Loucy (cell line): ENCODE measurements around the gene FN3KRP.

Experiments used
- H2AFZ ChIP-seq: fragments of 200-600 bp; sonication (generic); 2 replicates; pipeline ENCODE4 v1.6.0; 2016; ENCODE audit warnings: antibody characterized with exemption, mild to moderate bottlenecking, low read length, moderate library complexity
- H3F3A ChIP-seq: fragments of 200-600 bp; 2 replicates; pipeline ENCODE4 v1.6.0; 2016; ENCODE audit warnings: antibody characterized with exemption, low read depth, mild to moderate bottlenecking
- H3K27me3 ChIP-seq: fragments of 200-600 bp; sonication (generic); 2 replicates; pipeline ENCODE4 v1.6.1; 2014; ENCODE audit warnings: low read length, mild to moderate bottlenecking; ENCODE audit not compliant: insufficient read depth, poor library complexity, severe bottlenecking
- H3K36me3 ChIP-seq: fragments of 200-600 bp; sonication (generic); 2 replicates; pipeline ENCODE4 v1.6.1; 2016; ENCODE audit warnings: low read length; ENCODE audit not compliant: insufficient read depth
- H3K4me1 ChIP-seq: fragments of 200-600 bp; sonication (generic); 2 replicates; pipeline ENCODE4 v1.5.1; 2014; ENCODE audit warnings: low read length, mild to moderate bottlenecking; ENCODE audit not compliant: insufficient read depth, poor library complexity, severe bottlenecking
- H3K4me2 ChIP-seq: fragments of 200-600 bp; sonication (generic); 2 replicates; pipeline ENCODE4 v1.6.0; 2014; ENCODE audit warnings: antibody characterized with exemption, low read length, low read depth, mild to moderate bottlenecking; ENCODE audit not compliant: poor library complexity, severe bottlenecking
- H3K4me3 ChIP-seq: fragments of 200-600 bp; sonication (generic); 2 replicates; pipeline ENCODE4 v1.5.1; 2014; ENCODE audit warnings: low read length, mild to moderate bottlenecking, mixed read lengths; ENCODE audit not compliant: poor library complexity, severe bottlenecking
- H3K79me2 ChIP-seq: fragments of 200-600 bp; sonication (generic); 2 replicates; pipeline ENCODE4 v1.6.1; 2014; ENCODE audit warnings: low read length; ENCODE audit not compliant: insufficient read depth
- H3K9ac ChIP-seq: fragments of 200-600 bp; sonication (generic); 2 replicates; pipeline ENCODE4 v1.6.0; 2014; ENCODE audit warnings: mild to moderate bottlenecking, low read depth, low read length, moderate library complexity; ENCODE audit not compliant: poor library complexity, severe bottlenecking
- H3K9me2 ChIP-seq: fragments of 200-600 bp; sonication (generic); replicated peaks from 2 replicates; pipeline ENCODE4 v1.6.1; 2016; ENCODE audit warnings: low read depth, low read length, mixed read lengths
- H3K9me3 ChIP-seq: fragments of 200-600 bp; sonication (generic); 2 replicates; pipeline ENCODE4 v1.6.1; 2014; ENCODE audit warnings: mild to moderate bottlenecking, antibody characterized with exemption, low read length, low read depth; ENCODE audit not compliant: insufficient read depth
- H4K20me1 ChIP-seq: fragments of 200-600 bp; sonication (generic); 2 replicates; pipeline ENCODE4 v1.6.0; 2014; ENCODE audit warnings: antibody characterized with exemption, low read length, mild to moderate bottlenecking; ENCODE audit not compliant: insufficient read depth, poor library complexity, severe bottlenecking
- CTCF ChIP-seq: fragments of 200-600 bp; sonication (generic); conservative IDR thresholded peaks from 2 replicates; pipeline ENCODE4 v1.5.1; 2014; ENCODE audit warnings: mild to moderate bottlenecking, antibody characterized with exemption, low read length
- EZH2phosphoT487 ChIP-seq: fragments of 200-600 bp; IDR thresholded peaks from 2 replicates; pipeline ENCODE4 v1.6.1; 2018; ENCODE audit warnings: antibody characterized with exemption, mild to moderate bottlenecking, moderate library complexity, borderline replicate concordance

The FN3KRP gene

GRCh38 chr17:82674656-82675475 is 41.6 kb upstream of the FN3KRP start:
- Histone ChIP-seq H3K9me2 (no peaks in the 10 kb centered on the region), H4K20me1 (no peaks in the 10 kb centered on the region), H3K4me1 (no peaks in the 10 kb centered on the region), H3K36me3 (no peaks in the 10 kb centered on the region), H3K9ac (no peak overlapping the region), H2AFZ (no peak overlapping the region), H3K4me2 (no peak overlapping the region), H3K4me3 (no peak overlapping the region), H3K79me2 (no peaks in the 10 kb centered on the region), H3K27me3 (no peaks in the 10 kb centered on the region), H3F3A (no peaks in the 10 kb centered on the region), H3K9me3 (no peaks in the 10 kb centered on the region)
- TF ChIP-seq EZH2phosphoT487 (no peak), CTCF (no peak)

GRCh38 chr17:82675476-82676245 is 40.8 kb upstream of the FN3KRP start:
- TF ChIP-seq CTCF (no peak), EZH2phosphoT487 (no peak)
- no peaks in the 10 kb centered on the region for H3K9me2 ChIP-seq
- no peak overlapping the region for H3K4me3 ChIP-seq
- H4K20me1 ChIP-seq: no peaks in the 10 kb centered on the region
- no peaks in the 10 kb centered on the region for H3F3A ChIP-seq
- no peaks in the 10 kb centered on the region for H3K36me3 ChIP-seq
- H3K79me2 ChIP-seq: no peaks in the 10 kb centered on the region
- no peaks in the 10 kb centered on the region for H3K4me1 ChIP-seq
- H2AFZ ChIP-seq: no peak overlapping the region
- no peaks in the 10 kb centered on the region for H3K9me3 ChIP-seq
- H3K27me3 ChIP-seq: no peaks in the 10 kb centered on the region
- no peak overlapping the region for H3K9ac ChIP-seq
- no peak overlapping the region for H3K4me2 ChIP-seq

- H3F3A ChIP-seq: no peaks in the 10 kb centered on the region
- no peak overlapping the region for H3K9ac ChIP-seq
- TF ChIP-seq EZH2phosphoT487 (no peak), CTCF (no peak)
- no peaks in the 10 kb centered on the region for H3K79me2 ChIP-seq
- H3K4me1 ChIP-seq: no peaks in the 10 kb centered on the region
- no peak overlapping the region for H3K4me3 ChIP-seq
- H3K27me3 ChIP-seq: no peaks in the 10 kb centered on the region
- no peaks in the 10 kb centered on the region for H3K36me3 ChIP-seq
- H3K9me3 ChIP-seq: peaks cover 4% of the 10 kb centered on the region; the same call in 1 of the 2 replicates
- H2AFZ ChIP-seq: no peak overlapping the region
- no peaks in the 10 kb centered on the region for H3K9me2 ChIP-seq
- H4K20me1 ChIP-seq: no peaks in the 10 kb centered on the region
- no peak overlapping the region for H3K4me2 ChIP-seq
These were observed 39.1 kb upstream of the FN3KRP start for GRCh38 chr17:82677353-82677925.
